Adrenal gland (tissue), 5 donors: Measurements from ENCODE around the gene TMC1.
A peak's percentile ranks its signal among the peaks of the same experiment; 100 is the strongest.

ENCODE experiments used
- CTCF ChIP-seq, 6 experiments: fragments of 450-650 bp in 4 of 6; fragments of 200-600 bp in 2 of 6; sonication (generic) in 1 of 6; IDR thresholded peaks; 1 replicate in 5 of 6; 2 replicates in 1 of 6; pipeline versions ENCODE4 v1.5.1 to v1.8.0; 2016 to 2021; ENCODE audit warnings: antibody characterized with exemption in 6 of 6, mild to moderate bottlenecking in 2 of 6, moderate library complexity in 1 of 6
- POLR2A ChIP-seq, 2 donors: fragments of 450-650 bp; IDR thresholded peaks; one replicate each; pipeline ENCODE4 v1.6.1; 2017; ENCODE audit warnings: antibody characterized with exemption in 2 of 2, mild to moderate bottlenecking in 2 of 2, moderate library complexity in 1 of 2
- donor health status: DM: no; HTN: no; CAD: no.

GRCh38 chr9:72858089-72858912 lies 336.9 kb downstream of the TMC1 start:
- TF ChIP-seq CTCF (IDR thresholded peaks at IDR 0.05) (no peak), POLR2A (IDR thresholded peaks at IDR 0.05) (peak in 1 of 2 donors; percentile 42)
